ENCODE measurements around the gene CREB5.

The CREB5 gene

GRCh38 chr7:28607855-28608193 is 195.5 kb downstream of the CREB5 start (continued):
- TF ChIP-seq ZFP3 (CRISPR knock-in tag; IDR thresholded peaks at IDR 0.05) (no peak), POU6F1 (CRISPR knock-in tag; IDR thresholded peaks at IDR 0.05; ENCODE audit: borderline replicate concordance, low read depth) (no peak), CSRNP3 (CRISPR knock-in tag; IDR thresholded peaks at IDR 0.05) (no peak), ISL1 (CRISPR knock-in tag; IDR thresholded peaks at IDR 0.05) (no peak), PATZ1 (CRISPR knock-in tag; IDR thresholded peaks at IDR 0.05; ENCODE audit: borderline replicate concordance) (no peak)

- TF ChIP-seq BACH2 (CRISPR knock-in tag; IDR thresholded peaks at IDR 0.05; ENCODE audit: borderline replicate concordance) (no peak), SNAI2 (CRISPR knock-in tag; IDR thresholded peaks at IDR 0.05) (no peak), TOX (CRISPR knock-in tag; IDR thresholded peaks at IDR 0.05; ENCODE audit: borderline replicate concordance) (no peak), POU6F1 (CRISPR knock-in tag; IDR thresholded peaks at IDR 0.05; ENCODE audit: borderline replicate concordance, low read depth) (no peak), ZFP30 (CRISPR knock-in tag; IDR thresholded peaks at IDR 0.05) (no peak), ISL1 (CRISPR knock-in tag; IDR thresholded peaks at IDR 0.05) (no peak), ZNF565 (CRISPR knock-in tag; conservative IDR thresholded peaks at IDR 0.05; ENCODE audit: low read depth) (no peak), ZNF8 (CRISPR knock-in tag; IDR thresholded peaks at IDR 0.05) (no peak), TCF4 (CRISPR knock-in tag; IDR thresholded peaks at IDR 0.05; ENCODE audit: borderline replicate concordance) (no peak), PPARA (CRISPR knock-in tag; IDR thresholded peaks at IDR 0.05; ENCODE audit: borderline replicate concordance) (no peak)
These were observed 195.9 kb downstream of the CREB5 start for GRCh38 chr7:28608237-28608656.

GRCh38 chr7:28608731-28609130 is 196.4 kb downstream of the CREB5 start:
- TF ChIP-seq PPARA (CRISPR knock-in tag; IDR thresholded peaks at IDR 0.05; ENCODE audit: borderline replicate concordance) (no peak), ISL1 (CRISPR knock-in tag; IDR thresholded peaks at IDR 0.05) (peak; percentile 56; the same call in 1 of the 2 replicates)
- no peak for ATAC-seq

More at GRCh38 chr7:28608237-28608656, 195.9 kb downstream of the CREB5 start:
- ATAC-seq, result no peak

- ATAC-seq, result no peak
- TF ChIP-seq ARNTL (CRISPR knock-in tag; IDR thresholded peaks at IDR 0.05; ENCODE audit: borderline replicate concordance, low read depth) (no peak), PPARA (CRISPR knock-in tag; IDR thresholded peaks at IDR 0.05; ENCODE audit: borderline replicate concordance) (no peak), ESRRG (CRISPR knock-in tag; IDR thresholded peaks at IDR 0.05) (no peak), POU6F1 (CRISPR knock-in tag; IDR thresholded peaks at IDR 0.05; ENCODE audit: borderline replicate concordance, low read depth) (no peak), TOX (CRISPR knock-in tag; IDR thresholded peaks at IDR 0.05; ENCODE audit: borderline replicate concordance) (no peak), GLIS3 (CRISPR knock-in tag; IDR thresholded peaks at IDR 0.05) (no peak), TCF4 (CRISPR knock-in tag; IDR thresholded peaks at IDR 0.05; ENCODE audit: borderline replicate concordance) (no peak), ISL1 (CRISPR knock-in tag; IDR thresholded peaks at IDR 0.05) (no peak), CREB5 (CRISPR knock-in tag; IDR thresholded peaks at IDR 0.05; ENCODE audit: low read depth) (no peak), ZFP30 (CRISPR knock-in tag; IDR thresholded peaks at IDR 0.05) (no peak), CSDC2 (CRISPR knock-in tag; IDR thresholded peaks at IDR 0.05) (no peak), ZNF8 (CRISPR knock-in tag; IDR thresholded peaks at IDR 0.05) (no peak), CSRNP3 (CRISPR knock-in tag; IDR thresholded peaks at IDR 0.05) (no peak), ZC3H10 (CRISPR knock-in tag; IDR thresholded peaks at IDR 0.05) (no peak), ZFP3 (CRISPR knock-in tag; IDR thresholded peaks at IDR 0.05) (no peak), BACH2 (CRISPR knock-in tag; IDR thresholded peaks at IDR 0.05; ENCODE audit: borderline replicate concordance) (no peak), ZNF565 (CRISPR knock-in tag; conservative IDR thresholded peaks at IDR 0.05; ENCODE audit: low read depth) (no peak), TSHZ2 (CRISPR knock-in tag; IDR thresholded peaks at IDR 0.05) (no peak), SNAI2 (CRISPR knock-in tag; IDR thresholded peaks at IDR 0.05) (no peak)
These were observed 197.3 kb downstream of the CREB5 start for GRCh38 chr7:28609608-28610007.

Measured in SK-N-SH treated with all-trans-retinoic acid at 6 μM for 48 hours (cell line).